Measurements from ENCODE around the gene ASTL. TPM values are rescaled to one million over a fixed set of nuclear protein-coding genes. Genes with fewer than 3 reads are reported as not detected.
A peak's percentile ranks its signal among the peaks of the same experiment; 100 is the strongest.
"Not testable (repeated sequence)": the region's sequence is repeated elsewhere in the genome, so short reads cannot be mapped to it uniquely, and the experiment has no call there.

Gene ASTL
- total RNA-seq (2014; rRNA removed; shearing (Covaris generic)), result not detected in 2 replicates

DNA sequence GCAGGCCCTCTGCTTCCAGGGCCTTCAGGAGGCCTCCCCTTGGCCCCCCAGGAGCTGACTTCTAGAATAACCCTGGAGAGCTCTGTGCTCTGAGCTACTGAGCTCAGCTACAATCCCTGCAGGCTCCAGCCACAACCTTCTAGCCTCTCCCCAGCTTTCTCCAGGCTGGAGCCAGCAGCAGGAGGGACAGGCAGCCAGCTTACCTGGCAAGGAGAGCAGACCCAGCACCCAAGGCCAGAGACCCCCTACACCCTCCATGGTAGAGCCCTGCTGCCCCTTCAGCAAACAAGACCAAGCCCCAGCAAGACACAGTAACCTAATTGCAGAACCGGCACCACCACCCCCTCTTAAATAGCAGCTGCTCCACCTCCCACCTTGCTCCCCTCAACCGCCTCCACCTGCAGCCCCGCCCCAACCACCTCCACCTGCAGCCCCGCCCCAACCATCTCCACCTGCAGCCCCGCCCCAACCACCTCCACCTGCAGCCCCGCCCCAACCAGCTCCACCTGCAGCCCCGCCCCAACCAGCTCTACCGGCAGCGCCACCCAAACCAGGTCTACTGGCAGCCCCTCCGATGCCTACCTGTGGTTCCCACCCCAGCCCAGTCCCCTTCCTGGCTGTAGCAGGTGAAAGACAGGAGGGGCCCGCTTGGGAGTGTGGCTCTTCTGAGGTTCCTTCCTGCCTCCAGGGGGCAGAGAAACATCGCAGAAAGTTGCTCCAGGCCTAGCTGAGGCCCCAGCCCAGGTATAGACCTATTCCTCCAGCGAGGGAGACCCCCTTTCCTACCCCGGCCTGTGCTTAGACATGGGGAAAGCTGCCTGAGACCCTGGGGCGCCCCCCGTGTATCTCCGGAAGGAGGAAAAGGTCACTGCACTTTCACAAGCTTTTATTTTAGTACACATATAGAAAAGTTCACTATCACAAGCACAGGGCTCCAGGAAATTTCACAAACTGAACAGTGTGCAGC is at the start of gene ASTL:
Gene ASTL (minus strand): TSS at position 324 of the 967 bp plus-strand sequence. CDS start 66 bp downstream, at position 258.
- DNase-seq (ENCODE audit: low spot score), result no peak

DNA sequence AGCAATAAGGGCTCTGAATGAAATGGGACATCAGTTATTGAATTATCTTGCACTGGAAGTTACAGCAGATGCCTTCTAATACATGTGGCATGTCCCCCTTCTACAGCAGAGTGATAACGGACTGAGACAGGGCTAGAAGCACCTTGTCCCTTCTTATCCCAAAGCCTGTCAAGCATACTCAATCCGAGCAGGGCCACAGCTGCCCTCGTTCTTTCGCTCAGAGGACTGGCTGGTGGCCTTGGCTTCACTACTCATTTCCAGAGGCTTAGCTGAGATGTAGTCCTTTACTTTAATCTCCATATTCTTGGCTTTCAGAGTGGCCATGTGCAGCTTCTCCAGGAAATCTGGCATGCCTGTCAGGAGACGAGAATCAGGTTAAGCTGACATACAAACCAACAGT is 48.3 kb upstream of the ASTL start:
- DNase-seq (ENCODE audit: low spot score), result no peak

DNA sequence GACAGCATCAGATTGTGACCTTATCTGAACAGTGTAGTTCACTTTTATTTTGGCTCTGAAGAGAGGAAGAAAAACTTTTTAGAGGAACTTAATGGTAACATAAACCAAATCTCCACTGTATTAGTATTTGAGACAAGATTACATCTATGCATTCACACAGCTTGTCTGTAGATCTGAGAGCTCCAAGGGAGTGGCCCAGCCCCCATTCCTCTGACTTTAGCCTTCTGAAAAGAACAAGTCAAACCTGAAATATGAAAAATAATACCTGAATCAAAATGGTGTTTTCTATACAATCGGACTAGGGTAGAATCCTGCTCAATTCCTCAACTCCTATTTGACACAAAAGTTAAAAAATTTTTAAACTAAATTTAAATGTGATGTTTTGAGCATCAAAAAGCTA is 47.2 kb upstream of the ASTL start:
- no peak for DNase-seq (ENCODE audit: low spot score)

DNA sequence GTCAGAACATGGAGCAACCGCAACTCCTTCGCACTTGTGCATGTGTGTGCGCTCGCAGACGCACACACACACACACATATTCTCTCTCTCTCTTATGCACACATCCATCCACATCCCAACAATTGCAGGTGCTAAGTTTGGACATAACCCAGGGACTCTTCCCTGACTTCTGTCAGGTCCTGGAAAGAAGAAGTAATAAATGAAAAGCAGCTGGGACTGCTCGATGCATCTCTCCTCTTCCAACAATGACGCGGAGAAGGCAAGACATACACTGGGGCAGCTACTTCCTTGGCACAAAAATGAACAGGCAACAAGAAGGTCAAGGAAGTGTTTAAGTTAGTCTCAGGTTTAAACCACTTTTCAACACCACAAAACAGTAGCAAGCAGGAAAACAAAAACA is 46.7 kb upstream of the ASTL start:
- DNase-seq (ENCODE audit: low spot score), result no peak

DNA sequence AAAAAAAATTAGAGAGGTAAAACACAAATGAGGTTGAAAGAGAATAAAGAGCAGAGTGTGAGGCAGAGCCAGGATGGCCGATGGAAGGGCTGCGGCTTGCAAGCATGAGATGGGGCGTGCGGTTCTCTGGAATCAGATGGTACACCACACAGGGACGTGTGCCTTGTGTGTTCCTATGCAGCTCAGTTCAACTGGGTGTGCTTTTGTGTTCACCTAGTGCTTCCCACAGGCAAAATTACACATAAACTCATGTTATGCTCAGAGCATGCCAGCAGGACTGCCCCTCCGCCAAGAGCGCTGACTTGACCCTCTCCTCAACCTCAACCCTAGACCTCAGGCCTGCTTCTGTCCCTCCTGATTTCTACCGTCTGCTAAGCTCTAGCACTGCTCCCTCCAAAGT is 45.9 kb upstream of the ASTL start:
- DNase-seq (ENCODE audit: low spot score), result no peak

DNA sequence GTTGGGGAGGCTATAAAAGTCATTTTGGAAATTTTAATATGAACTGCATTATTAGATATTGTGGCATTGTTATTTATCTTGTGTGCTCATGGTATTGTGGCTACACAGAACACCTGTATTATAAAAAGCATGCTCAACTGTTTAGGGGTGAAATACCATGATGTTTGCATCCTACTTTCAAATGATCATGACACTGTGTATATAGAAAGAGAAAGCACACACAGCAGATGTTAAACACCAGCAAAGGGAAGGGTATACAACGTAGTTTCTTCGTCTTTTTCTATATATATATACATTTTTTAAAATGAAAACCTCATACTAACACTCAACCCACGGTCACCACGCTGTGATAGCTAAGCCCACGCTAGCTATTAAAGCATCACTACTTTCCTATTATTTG is 43.2 kb upstream of the ASTL start:
- no peak for DNase-seq (ENCODE audit: low spot score)

- DNase-seq (ENCODE audit: low spot score), result no peak
Observed at GRCh38 chr2:96180521-96180920, 42.2 kb upstream of the ASTL start.

- DNase-seq (ENCODE audit: low spot score), result no peak
Observed at GRCh38 chr2:96180002-96180401, 41.7 kb upstream of the ASTL start.

- DNase-seq (ENCODE audit: low spot score), result no peak
Observed at GRCh38 chr2:96176661-96177060, 38.4 kb upstream of the ASTL start.

GRCh38 chr2:96175951-96176350 is 37.6 kb upstream of the ASTL start:
- peak; percentile 42 for DNase-seq (ENCODE audit: low spot score)

DNA sequence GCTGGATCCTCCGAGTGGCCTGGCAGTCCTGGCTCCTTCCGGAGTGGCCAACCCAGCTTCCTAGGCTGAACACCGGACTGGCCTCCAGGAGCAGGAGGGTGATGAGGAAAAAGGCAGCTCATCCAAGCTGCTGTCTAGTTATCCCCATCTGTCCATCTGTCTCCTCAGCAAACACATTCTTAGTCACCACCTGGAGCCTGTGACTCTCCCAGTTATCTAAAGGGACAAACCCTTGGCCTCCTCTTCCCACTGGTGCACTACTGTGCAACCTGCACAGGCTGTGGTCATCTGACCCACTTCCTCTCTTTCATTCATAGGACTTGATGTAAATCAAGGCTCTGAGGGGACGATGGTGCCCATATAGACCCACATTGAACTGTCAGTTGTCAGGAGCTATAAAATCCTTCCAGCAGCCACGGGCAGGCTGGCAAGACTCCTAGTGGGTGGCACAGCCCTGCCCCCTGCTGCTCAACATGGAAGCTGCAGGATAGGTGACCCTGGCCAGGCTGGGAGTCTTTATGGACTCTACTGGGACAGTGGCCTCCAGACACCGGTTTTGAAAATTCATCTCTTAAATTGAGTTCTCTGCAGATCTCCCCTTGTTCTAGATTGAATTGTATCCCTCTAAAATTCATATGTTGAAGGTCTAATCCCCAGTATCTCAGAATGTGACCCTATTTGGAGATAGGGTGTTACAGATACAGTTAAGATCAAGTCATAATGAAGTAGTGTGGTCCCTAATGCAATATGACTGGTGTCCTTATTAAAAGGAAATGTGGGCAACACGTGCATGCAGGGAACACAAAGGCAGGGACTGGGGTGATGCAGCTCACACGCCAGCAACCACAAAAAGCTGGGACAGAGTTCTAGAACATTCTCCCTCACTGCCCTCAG is 36.2 kb upstream of the ASTL start:
- DNase-seq (ENCODE audit: low spot score), result peak; percentile 57

DNA sequence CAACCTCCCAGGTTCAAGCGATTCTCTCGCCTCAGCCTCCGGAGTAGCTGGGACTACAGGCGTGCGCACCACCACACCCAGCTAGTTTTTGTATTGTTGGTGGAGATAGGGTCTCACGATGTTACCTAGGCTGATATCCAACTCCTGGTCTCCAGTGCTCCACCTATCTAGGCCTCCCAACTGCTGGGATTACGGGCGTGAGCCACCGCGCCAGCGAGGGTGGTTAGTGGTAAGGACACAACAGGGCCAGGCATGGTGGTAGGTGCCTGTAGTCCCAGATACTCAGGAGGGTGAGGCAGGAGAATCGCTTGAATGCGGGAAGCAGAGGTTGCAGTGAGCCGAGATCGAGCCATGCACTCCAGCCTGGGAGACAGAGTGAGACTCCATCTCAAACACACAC is 33.5 kb upstream of the ASTL start:
- no peak for DNase-seq (ENCODE audit: low spot score)

DNA sequence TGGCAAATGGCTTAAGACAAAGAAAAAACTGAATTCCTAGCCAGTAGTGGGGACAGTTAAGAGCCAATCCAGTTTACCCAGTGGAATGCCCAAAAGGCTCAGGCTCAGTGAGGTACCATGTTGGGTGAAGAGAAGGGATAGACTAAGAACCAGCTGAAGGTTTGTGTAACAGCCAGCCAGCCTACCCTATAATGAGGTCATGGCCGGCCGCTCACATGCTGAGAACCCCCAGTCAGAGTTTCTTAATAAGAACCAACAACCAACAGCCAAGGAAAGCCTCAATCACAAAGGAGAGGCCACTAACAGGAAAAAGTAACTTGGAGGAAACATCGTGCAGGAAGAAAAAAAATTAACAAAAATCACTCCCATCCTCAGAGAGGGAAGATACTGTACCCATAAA is 32.3 kb upstream of the ASTL start:
- no peak for DNase-seq (ENCODE audit: low spot score)

DNA sequence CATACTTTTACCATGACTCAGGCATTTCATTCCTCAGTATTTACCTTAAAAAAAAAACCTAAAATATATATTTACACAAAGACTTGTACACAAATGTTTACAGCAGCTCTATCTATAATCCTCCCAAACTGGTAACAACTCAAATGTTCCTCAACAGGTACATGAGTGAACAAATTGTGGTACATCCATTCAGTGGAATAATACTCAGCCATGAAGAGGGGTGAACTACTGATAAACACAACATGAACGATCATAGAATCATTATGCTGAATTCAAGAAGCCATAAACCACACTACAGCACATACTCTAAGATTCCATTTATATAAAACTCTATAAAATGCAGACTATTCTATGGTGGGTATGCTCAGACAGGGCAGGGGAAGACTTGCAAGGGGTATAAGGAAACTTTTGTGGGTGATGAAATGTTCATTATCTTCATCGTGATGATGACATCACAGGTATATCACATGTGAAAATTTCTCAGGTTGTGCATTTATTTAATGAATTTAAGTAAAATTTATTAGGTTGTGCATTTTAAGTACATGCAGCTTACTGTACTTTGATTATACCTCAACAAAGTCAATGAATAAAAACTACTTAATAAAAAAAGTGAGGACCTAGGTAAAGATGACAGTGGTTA is 31.7 kb upstream of the ASTL start:
- DNase-seq (ENCODE audit: low spot score), result no peak

DNA sequence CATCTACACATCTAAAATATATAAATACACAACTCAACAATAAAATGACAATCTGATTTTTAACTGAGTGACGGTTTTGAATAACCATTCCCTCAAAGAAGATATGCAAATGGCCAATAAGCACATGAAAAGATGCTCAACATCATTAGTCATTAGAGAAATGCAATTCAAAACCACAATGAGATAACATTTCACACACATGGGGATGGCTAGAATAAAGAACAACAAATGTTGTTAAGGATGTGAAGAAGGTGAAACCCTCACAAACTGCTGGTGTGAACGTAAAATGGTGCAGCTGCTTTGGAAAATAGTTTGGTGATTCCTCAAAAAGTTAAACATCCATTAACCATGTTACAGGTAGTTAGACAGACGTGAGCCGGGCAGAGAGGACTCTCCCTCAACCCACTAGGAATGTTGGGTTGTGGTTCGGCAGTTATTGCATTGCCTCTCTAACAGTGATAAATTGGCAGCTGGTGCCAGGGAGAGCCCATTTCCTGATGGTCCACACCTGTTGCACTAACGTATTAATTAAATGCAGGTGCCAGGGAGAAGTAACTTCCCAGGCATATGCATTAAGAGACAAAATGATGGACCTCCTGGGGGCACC is 29.2 kb upstream of the ASTL start:
- peak; percentile 51 for DNase-seq (ENCODE audit: low spot score)

GRCh38 chr2:96164459-96165184 is 26.3 kb upstream of the ASTL start:
- no peak for DNase-seq (ENCODE audit: low spot score)

DNA sequence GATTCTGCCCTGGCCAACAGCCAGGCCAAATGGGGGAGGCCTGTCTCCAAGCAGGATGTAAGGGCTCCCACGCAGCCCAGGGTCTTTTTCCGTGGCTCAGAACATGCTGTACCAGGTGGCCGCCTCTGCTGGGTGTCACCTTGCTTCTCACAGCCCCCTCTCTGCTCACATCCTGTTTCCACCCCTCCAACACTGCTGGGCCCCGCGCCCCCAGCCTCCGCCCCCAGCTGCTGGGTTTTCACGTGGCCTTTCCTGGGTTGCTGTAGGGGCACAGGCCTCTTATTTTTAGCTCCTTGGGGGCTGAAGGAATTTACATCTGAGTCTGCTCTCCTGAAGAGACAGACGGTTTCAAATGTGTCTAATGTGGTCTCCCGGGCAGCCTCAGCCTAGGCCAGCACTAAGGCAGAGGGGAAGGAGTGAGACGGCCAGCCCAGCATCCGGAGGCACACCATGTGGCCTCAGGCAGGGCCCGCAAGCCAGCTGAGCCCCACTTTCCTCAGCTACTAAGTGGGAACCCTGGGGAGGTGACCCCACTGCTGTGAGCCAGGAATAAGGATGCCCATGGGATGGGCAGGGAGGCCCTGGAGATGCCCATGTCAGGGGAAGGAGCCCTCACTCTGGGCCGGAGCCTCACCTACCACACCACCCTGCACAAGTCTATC is 25.6 kb upstream of the ASTL start:
- DNase-seq (ENCODE audit: low spot score), result no peak

- DNase-seq (ENCODE audit: low spot score), result no peak
Observed at GRCh38 chr2:96163415-96163767, 25.1 kb upstream of the ASTL start.

- DNase-seq (ENCODE audit: low spot score), result no peak
Observed at GRCh38 chr2:96161898-96162297, 23.6 kb upstream of the ASTL start.

DNA sequence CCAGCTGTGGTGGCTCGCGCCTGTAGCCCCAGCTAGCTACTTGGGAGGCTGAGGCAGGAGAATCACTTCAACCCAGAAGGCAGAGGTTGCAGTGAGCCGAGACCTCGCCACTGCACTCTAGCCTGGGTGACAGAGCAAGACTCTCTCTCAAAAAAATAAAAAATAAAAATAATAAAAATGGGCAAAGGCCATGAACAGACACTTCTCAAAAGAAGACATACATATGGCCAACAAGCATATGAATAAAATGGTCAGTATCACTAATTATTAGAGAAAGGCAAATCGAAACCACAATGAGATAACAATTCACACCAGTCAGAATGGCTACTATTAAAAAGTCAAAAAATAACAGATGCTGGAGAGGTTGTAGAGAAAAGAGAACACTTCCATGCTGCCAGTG is 22.1 kb upstream of the ASTL start:
- DNase-seq (ENCODE audit: low spot score), result not testable (repeated sequence)
